HepG2 (cell line): ENCODE measurements around the gene SLC17A9. TPM values are rescaled to one million over a fixed set of nuclear protein-coding genes. Genes with fewer than 3 reads are reported as not detected.

Experiments used
- ATAC-seq: fragments of 200-7000 bp; cut with Tn5 transposase; 3 replicates; pipeline ENCODE4 v1.9.1; 2020; ENCODE audit warnings: mild to moderate bottlenecking, moderate library complexity
- BruUV-seq: library from RNA; stranded (reverse); fragments of 400-500 nt; replicated peaks from 2 replicates; lab custom pipeline; 2021; lab: Mats Ljungman, UMichigan
- CTCF ChIA-PET: fragments of 300-600 bp; formaldehyde crosslinking; extraction: SDS; loops from one replicate; lab custom pipeline; 2021; ENCODE audit warnings: low total read pairs, inconsistent platforms, low intra/inter-chr PET ratio; lab: Yijun Ruan, JAX
- POLR2A ChIA-PET: fragments of 350-600 bp; sonication (Branson Sonifier 250); formaldehyde crosslinking; loops from one replicate; lab custom pipeline; 2020; ENCODE audit warnings: antibody characterized with exemption, inconsistent platforms; lab: Yijun Ruan, JAX
- DNase-seq: peaks from one replicate; pipeline ENCODE4 v3.0.0-alpha.2; 2015; ENCODE audit warnings: low spot score
- FAIRE-seq: peaks from 3 replicates; lab custom pipeline; 2011; peaks lifted over from hg19 to GRCh38; lab: Jason Lieb, UNC
- H2AFZ ChIP-seq: one replicate; pipeline ENCODE4 v1.6.1; 2011; ENCODE audit warnings: low read length, inconsistent platforms
- H3K27ac ChIP-seq: fragments of 300-600 bp; 3 replicates; pipeline ENCODE4 v1.8.0; 2011; ENCODE audit warnings: mixed run types, mild to moderate bottlenecking, mixed read lengths, low read length, inconsistent platforms; ENCODE audit not compliant: insufficient read depth; ENCODE audit errors: extremely low read length
- H3K27me3 ChIP-seq, 2 experiments: fragments of 200-600 bp in 1 of 2; 2 replicates in 1 of 2; 3 replicates in 1 of 2; pipeline versions ENCODE4 v1.6.0 to v1.8.0; 2011; ENCODE audit warnings: low read length in 2 of 2, mild to moderate bottlenecking in 2 of 2, moderate library complexity in 2 of 2, inconsistent platforms in 1 of 2; ENCODE audit not compliant: insufficient read depth in 2 of 2, control insufficient read depth in 1 of 2
- H3K36me3 ChIP-seq, 2 experiments: fragments of 200-600 bp in 1 of 2; replicated peaks in 1 of 2; 2 replicates in 1 of 2; 3 replicates in 1 of 2; pipeline versions ENCODE4 v1.5.1 to v1.8.0; 2011; ENCODE audit warnings: low read length in 2 of 2, inconsistent platforms in 1 of 2; ENCODE audit not compliant: insufficient read depth in 2 of 2, control insufficient read depth in 1 of 2
- H3K4me1 ChIP-seq: 2 replicates; pipeline ENCODE4 v1.5.1; 2012; ENCODE audit warnings: low read length, inconsistent platforms; ENCODE audit not compliant: insufficient read depth
- H3K4me2 ChIP-seq: 2 replicates; pipeline ENCODE4 v1.6.0; 2011; ENCODE audit warnings: low read depth, low read length, inconsistent platforms
- H3K4me3 ChIP-seq, 3 experiments: fragments of 200-600 bp in 1 of 3; sonication (generic), shearing (Covaris generic) in 1 of 3; replicated peaks in 1 of 3; 2 replicates each; pipeline ENCODE4 v1.5.1; 2011 to 2016; ENCODE audit warnings: low read length in 3 of 3, inconsistent platforms in 2 of 3, low read depth in 2 of 3, mild to moderate bottlenecking in 2 of 3, control low read depth in 1 of 3, mixed read lengths in 1 of 3; ENCODE audit not compliant: insufficient read depth in 1 of 3
- H3K79me2 ChIP-seq: one replicate; pipeline ENCODE4 v1.6.1; 2011; ENCODE audit warnings: low read length, inconsistent platforms; ENCODE audit not compliant: insufficient read depth
- H3K9ac ChIP-seq: 2 replicates; pipeline ENCODE4 v1.6.0; 2011; ENCODE audit warnings: mild to moderate bottlenecking, low read depth, low read length, inconsistent platforms; ENCODE audit not compliant: insufficient read depth
- H3K9me3 ChIP-seq: 2 replicates; pipeline ENCODE4 v1.5.1; 2012; ENCODE audit warnings: mild to moderate bottlenecking, low read length
- H4K20me1 ChIP-seq: 2 replicates; pipeline ENCODE4 v1.6.0; 2011; ENCODE audit warnings: inconsistent platforms, mild to moderate bottlenecking, low read length, moderate library complexity; ENCODE audit not compliant: insufficient read depth
- NR1H2 ChIP-seq: sonication (generic); formaldehyde crosslinking; IDR thresholded peaks from 2 replicates; pipeline ENCODE4 v1.8.1; 2022; ENCODE audit warnings: low read depth, missing genetic modification reagents, borderline replicate concordance
- POLR2A ChIP-seq, 2 experiments: IDR thresholded peaks; 2 replicates each; pipeline ENCODE4 v1.6.1; 2011; ENCODE audit warnings: low read depth in 2 of 2, low read length in 2 of 2, mild to moderate bottlenecking in 1 of 2, moderate library complexity in 1 of 2; ENCODE audit not compliant: insufficient read depth in 1 of 2
- RBM22 ChIP-seq: fragments of 200-400 bp; formaldehyde crosslinking; optimal IDR thresholded peaks from 2 replicates; pipeline ENCODE3; 2017; ENCODE audit warnings: mild to moderate bottlenecking, low read length, moderate library complexity
- U2AF2 ChIP-seq: fragments of 200-400 bp; formaldehyde crosslinking; IDR thresholded peaks from 2 replicates; pipeline ENCODE4 v1.6.1; 2017; ENCODE audit warnings: low read depth, mild to moderate bottlenecking, low read length
- ZNF225 ChIP-seq: sonication (generic); formaldehyde crosslinking; IDR thresholded peaks from 2 replicates; pipeline ENCODE4 v1.4.0; 2020; ENCODE audit warnings: mild to moderate bottlenecking, missing genetic modification reagents
- WGBS: methylation state at CpG from one replicate; pipeline ENCODE4 v1.1.6; 2017; ENCODE audit warnings: low lambda C conversion rate; 5-methylcytosine and 5-hydroxymethylcytosine counted together
- in situ Hi-C: cut with HindIII; loops from 2 replicates; pipeline ENCODE4 v1.10.0; 2017; ENCODE audit warnings: low pct_unique_long_range_greater_than_20kb; ENCODE audit not compliant: extremely low pct_ligation_motif_present
- intact Hi-C: fragments of 100-400 bp; cut with micrococcal nuclease; formaldehyde crosslinking; loops from one replicate; pipeline ENCODE4 v1.10.0; 2022; ENCODE audit not compliant: unreplicated experiment
- polyA plus RNA-seq, 8 experiments: library from polyadenylated mRNA; depleted of rRNA in 3 of 8; stranded (reverse) in 7 of 8; unstranded in 1 of 8; fragments of >200 nt; fragmentation: Illumina TruSeq in 4 of 8; extraction: Trizol in 4 of 8; gene quantifications; 2 replicates each; pipeline versions ENCODE4 v1.2.1 to v1.2.3, GENCODE V29; 2011 to 2016; ENCODE audit warnings: low read depth in 4 of 8, missing spikeins in 1 of 8, mixed read lengths in 1 of 8; ENCODE audit not compliant: insufficient read depth in 1 of 8
- total RNA-seq, 5 experiments: library from RNA; depleted of rRNA; stranded (reverse); fragments of >200 nt; fragmentation: Illumina TruSeq; extraction: Trizol; gene quantifications; 2 replicates each; pipeline ENCODE4 v1.2.3, GENCODE V29; 2016; ENCODE audit warnings: low read depth in 1 of 5
- TF ChIP-seq, protein P1 (sequence below): sonication (generic); formaldehyde crosslinking; IDR thresholded peaks from 2 replicates; pipeline ENCODE4 v1.5.0; 2020; ENCODE audit warnings: mild to moderate bottlenecking, missing genetic modification reagents, moderate library complexity
- TF ChIP-seq, protein P2 (sequence below): IDR thresholded peaks from 2 replicates; pipeline ENCODE4 v1.6.1; 2012; ENCODE audit warnings: low read depth, low read length, improper control_type of control experiment
- TF ChIP-seq, protein P3 (sequence below): sonication (generic); formaldehyde crosslinking; IDR thresholded peaks from 2 replicates; pipeline ENCODE4 v1.4.0; 2020; ENCODE audit warnings: missing genetic modification reagents, low read depth, mild to moderate bottlenecking, borderline replicate concordance

The SLC17A9 gene
- total and polyA plus RNA-seq, 2 of the 13 experiments (the other 11 are each of a cell fraction or from before 2014, with no cell fraction given) = 110 to 191 TPM

DNA sequence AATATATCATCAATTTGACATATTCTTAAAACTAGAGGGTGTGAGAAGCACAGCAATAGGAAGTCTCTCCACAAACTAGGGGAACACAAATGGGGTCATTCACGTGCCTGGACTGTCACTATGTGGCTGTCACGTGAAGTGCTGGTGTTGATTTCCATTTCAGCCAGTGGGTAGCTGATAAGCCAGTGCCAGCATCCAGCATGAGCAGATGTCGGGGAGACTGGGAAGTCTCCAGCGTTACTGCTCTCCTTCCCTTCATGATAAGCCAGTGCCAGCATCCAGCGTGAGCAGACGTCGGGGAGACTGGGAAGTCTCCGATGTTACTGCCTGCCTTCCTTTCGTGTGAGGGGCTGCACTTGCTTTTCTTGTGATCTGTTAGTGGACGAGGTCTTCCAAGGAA is 5.6 kb upstream of the SLC17A9 start:
- no peak overlapping the region for H3K4me2 ChIP-seq
- no peak overlapping the region for H3K9ac ChIP-seq
- peaks cover 39 to 81% of the 10 kb centered on the region in 2 experiments for H3K36me3 ChIP-seq
- in situ Hi-C loops = no loop called here
- H3K4me3 ChIP-seq = no peak overlapping the region
- peak in 1 of 2 experiments; percentile 42; a peak in 2 of 4 replicates for TF ChIP-seq POLR2A (IDR thresholded peaks at IDR 0.05; ENCODE audit: insufficient read depth in 1 of 2, low read depth in 2 of 2, low read length in 2 of 2)
- TF ChIP-seq U2AF2 = no peak
- TF ChIP-seq, protein P1, sequence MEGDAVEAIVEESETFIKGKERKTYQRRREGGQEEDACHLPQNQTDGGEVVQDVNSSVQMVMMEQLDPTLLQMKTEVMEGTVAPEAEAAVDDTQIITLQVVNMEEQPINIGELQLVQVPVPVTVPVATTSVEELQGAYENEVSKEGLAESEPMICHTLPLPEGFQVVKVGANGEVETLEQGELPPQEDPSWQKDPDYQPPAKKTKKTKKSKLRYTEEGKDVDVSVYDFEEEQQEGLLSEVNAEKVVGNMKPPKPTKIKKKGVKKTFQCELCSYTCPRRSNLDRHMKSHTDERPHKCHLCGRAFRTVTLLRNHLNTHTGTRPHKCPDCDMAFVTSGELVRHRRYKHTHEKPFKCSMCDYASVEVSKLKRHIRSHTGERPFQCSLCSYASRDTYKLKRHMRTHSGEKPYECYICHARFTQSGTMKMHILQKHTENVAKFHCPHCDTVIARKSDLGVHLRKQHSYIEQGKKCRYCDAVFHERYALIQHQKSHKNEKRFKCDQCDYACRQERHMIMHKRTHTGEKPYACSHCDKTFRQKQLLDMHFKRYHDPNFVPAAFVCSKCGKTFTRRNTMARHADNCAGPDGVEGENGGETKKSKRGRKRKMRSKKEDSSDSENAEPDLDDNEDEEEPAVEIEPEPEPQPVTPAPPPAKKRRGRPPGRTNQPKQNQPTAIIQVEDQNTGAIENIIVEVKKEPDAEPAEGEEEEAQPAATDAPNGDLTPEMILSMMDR = peak; percentile 14; the same call in 1 of the 2 replicates
- TF ChIP-seq RBM22 = peak; percentile 75
- TF ChIP-seq NR1H2 = 0 out of 2 replicates have a peak, but pooled peaks have one; percentile 38
- BruUV-seq = no TSS peak
- peaks cover 26% of the 10 kb centered on the region for H3K4me1 ChIP-seq
- no peaks in the 10 kb centered on the region for H4K20me1 ChIP-seq
- ATAC-seq (no peak), FAIRE-seq (no peak), DNase-seq (no peak)
- 96% methylated on average over 10 of the region's 10 CpGs for WGBS
- H3K79me2 ChIP-seq = peaks cover 21% of the 10 kb centered on the region
- H3K27ac ChIP-seq = no peak overlapping the region
- CTCF ChIA-PET = no interaction called here
- no peaks in the 10 kb centered on the region for H3K27me3 ChIP-seq
- POLR2A ChIA-PET = interaction anchor here (0.6 to 2.1 kb wide), 2 partner anchors 8 to 9 kb away, joined by 3 to 4 read pairs; partner anchors contain the start of gene GID8
- no peaks in the 10 kb centered on the region for H3K9me3 ChIP-seq
- H2AFZ ChIP-seq = no peak overlapping the region
- intact Hi-C loops = no loop called here

- intact Hi-C loops = no loop called here
- BruUV-seq = no TSS peak
- in situ Hi-C loops = no loop called here
- no peaks in the 10 kb centered on the region for H3K27me3 ChIP-seq
- POLR2A ChIA-PET = interaction anchor here (1.5 to 8.8 kb wide), 2 partner anchors 11 to 21 kb away, joined by 3 to 205 read pairs; partner anchors contain the start of gene GID8
- WGBS = 93% methylated on average over 17 of the region's 17 CpGs
- no peak for DNase-seq
- H3K27ac ChIP-seq = no peak overlapping the region
- TF ChIP-seq, protein P2, sequence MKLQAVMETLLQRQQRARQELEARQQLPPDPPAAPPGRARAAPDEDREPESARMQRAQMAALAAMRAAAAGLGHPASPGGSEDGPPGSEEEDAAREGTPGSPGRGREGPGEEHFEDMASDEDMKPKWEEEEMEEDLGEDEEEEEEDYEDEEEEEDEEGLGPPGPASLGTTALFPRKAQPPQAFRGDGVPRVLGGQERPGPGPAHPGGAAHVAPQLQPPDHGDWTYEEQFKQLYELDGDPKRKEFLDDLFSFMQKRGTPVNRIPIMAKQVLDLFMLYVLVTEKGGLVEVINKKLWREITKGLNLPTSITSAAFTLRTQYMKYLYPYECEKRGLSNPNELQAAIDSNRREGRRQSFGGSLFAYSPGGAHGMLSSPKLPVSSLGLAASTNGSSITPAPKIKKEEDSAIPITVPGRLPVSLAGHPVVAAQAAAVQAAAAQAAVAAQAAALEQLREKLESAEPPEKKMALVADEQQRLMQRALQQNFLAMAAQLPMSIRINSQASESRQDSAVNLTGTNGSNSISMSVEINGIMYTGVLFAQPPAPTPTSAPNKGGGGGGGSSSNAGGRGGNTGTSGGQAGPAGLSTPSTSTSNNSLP = no peak
- TF ChIP-seq, protein P3, sequence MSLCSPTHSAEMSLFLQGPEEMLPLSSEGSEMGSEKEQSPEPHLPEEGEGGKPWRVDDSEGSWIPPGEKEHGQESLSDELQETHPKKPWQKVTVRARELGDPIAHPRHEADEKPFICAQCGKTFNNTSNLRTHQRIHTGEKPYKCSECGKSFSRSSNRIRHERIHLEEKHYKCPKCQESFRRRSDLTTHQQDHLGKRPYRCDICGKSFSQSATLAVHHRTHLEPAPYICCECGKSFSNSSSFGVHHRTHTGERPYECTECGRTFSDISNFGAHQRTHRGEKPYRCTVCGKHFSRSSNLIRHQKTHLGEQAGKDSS = 0 out of 2 replicates have a peak, but pooled peaks have one; percentile 52
- TF ChIP-seq ZNF225 = no peak
- H4K20me1 ChIP-seq = no peaks in the 10 kb centered on the region
- no peak overlapping the region for H3K9ac ChIP-seq
- H3K4me1 ChIP-seq = peaks cover 29% of the 10 kb centered on the region
- CTCF ChIA-PET = interaction anchor here (0.8 kb wide), 1 partner anchor 27 kb away, joined by 4 read pairs; no protein-coding TSS in a partner anchor
- H3K79me2 ChIP-seq = peaks cover 17% of the 10 kb centered on the region
- H3K4me2 ChIP-seq = no peak overlapping the region
- ATAC-seq = no peak
- no peak for FAIRE-seq
- H3K9me3 ChIP-seq = no peaks in the 10 kb centered on the region
- no peak overlapping the region for H3K4me3 ChIP-seq
- peaks cover 37 to 73% of the 10 kb centered on the region in 2 experiments for H3K36me3 ChIP-seq
- no peak overlapping the region for H2AFZ ChIP-seq
Measured at GRCh38 chr20:62947532-62948300, 4.8 kb upstream of the SLC17A9 start.
